Pulmonary artery endothelial cell (primary cell): ENCODE data around the gene TREM1. TPM values are rescaled to one million over a fixed set of nuclear protein-coding genes. Genes with fewer than 3 reads are reported as not detected.
"Not testable (repeated sequence)": the region's sequence is repeated elsewhere in the genome, so short reads cannot be mapped to it uniquely, and the experiment has no call there.

Source experiments
- DNase-seq: peaks from one replicate; pipeline ENCODE4 v3.0.0-alpha.2; 2011; ENCODE audit warnings: low read depth, low spot score
- total RNA-seq: library from RNA; depleted of rRNA; stranded (reverse); fragments of >200 nt; gene quantifications from 2 replicates; pipeline ENCODE4 v1.2.3, GENCODE V29; 2014

The TREM1 gene
- total RNA-seq, 1 donor from 2014 or later, result not detected

- DNase-seq, result no peak
Measured at GRCh38 chr6:41262401-41262800, 24.1 kb downstream of the TREM1 start.

- DNase-seq, result no peak
Measured at GRCh38 chr6:41258196-41258493, 28.3 kb downstream of the TREM1 start.

GRCh38 chr6:41257369-41258195 lies 28.9 kb downstream of the TREM1 start:
- DNase-seq, result no peak

- no peak for DNase-seq
Measured at GRCh38 chr6:41256383-41256782, 30.1 kb downstream of the TREM1 start.

- no peak for DNase-seq
Measured at GRCh38 chr6:41255638-41256246, 30.7 kb downstream of the TREM1 start.

- DNase-seq, result no peak
Measured at GRCh38 chr6:41255110-41255509, 31.4 kb downstream of the TREM1 start.

GRCh38 chr6:41252401-41253169 lies 33.9 kb downstream of the TREM1 start:
- DNase-seq, result no peak

GRCh38 chr6:41247882-41248705 lies 38.4 kb downstream of the TREM1 start:
- no peak for DNase-seq

GRCh38 chr6:41247288-41247865 lies 39.1 kb downstream of the TREM1 start:
- DNase-seq, result no peak

- not testable (repeated sequence) for DNase-seq
Measured at GRCh38 chr6:41246529-41246928, 40.0 kb downstream of the TREM1 start.

GRCh38 chr6:41239467-41240159 lies 46.9 kb downstream of the TREM1 start:
- DNase-seq, result no peak

GRCh38 chr6:41237128-41237527 lies 49.4 kb downstream of the TREM1 start:
- no peak for DNase-seq

GRCh38 chr6:41236276-41236675 lies 50.2 kb downstream of the TREM1 start:
- no peak for DNase-seq

GRCh38 chr6:41232667-41233066 lies 53.8 kb downstream of the TREM1 start:
- DNase-seq, result no peak

- no peak for DNase-seq
Measured at GRCh38 chr6:41231246-41231645, 55.2 kb downstream of the TREM1 start.

GRCh38 chr6:41229721-41230120 lies 56.8 kb downstream of the TREM1 start:
- DNase-seq, result no peak

- no peak for DNase-seq
Measured at GRCh38 chr6:41228616-41229015, 57.9 kb downstream of the TREM1 start.

GRCh38 chr6:41228096-41228495 lies 58.4 kb downstream of the TREM1 start, which contains the start of gene TREML4:
TREML4 (plus strand) TSS chr6:41228349; CDS start chr6:41228428, 79 bp downstream.
- DNase-seq, result no peak

- DNase-seq, result no peak
Measured at GRCh38 chr6:41226752-41227151, 59.7 kb downstream of the TREM1 start.

- DNase-seq, result no peak
Measured at GRCh38 chr6:41224800-41225199, 61.7 kb downstream of the TREM1 start.
